GM18861 (cell line): ENCODE results near the gene MVB12A.

Source experiments
- ATAC-seq: cut with Tn5 transposase; IDR thresholded peaks from one replicate; pipeline ENCODE4 v1.9.1; 2021; ENCODE audit not compliant: unreplicated experiment

Gene MVB12A

GRCh38 chr19:17470068-17470841, 50.4 kb downstream of the MVB12A start, which contains the start of gene SLC27A1:
SLC27A1 (plus strand) TSS chr19:17470524; CDS start chr19:17470541, 17 bp downstream.
- peak; percentile 65 for ATAC-seq

GRCh38 chr19:17471410-17472125, 51.7 kb downstream of the MVB12A start:
- no peak for ATAC-seq

GRCh38 chr19:17473041-17473440, 53.2 kb downstream of the MVB12A start:
- ATAC-seq = no peak
